T-helper 1 cell (primary cell): ENCODE results near the gene NEK2.
"Not testable (repeated sequence)": the region's sequence is repeated elsewhere in the genome, so short reads cannot be mapped to it uniquely, and the experiment has no call there.

Experiments
- DNase-seq, 5 donors: peaks; one replicate each; pipeline ENCODE4 v3.0.0-alpha.2; 2012 to 2020

NEK2 gene

GRCh38 chr1:211693911-211694310 is 18.5 kb upstream of the NEK2 start:
- DNase-seq = not testable (repeated sequence)

- DNase-seq = no peak
Observed at GRCh38 chr1:211688421-211688820, 13.0 kb upstream of the NEK2 start.

GRCh38 chr1:211687462-211688215 is 12.2 kb upstream of the NEK2 start:
- peak in 1 of 5 donors; percentile 20 for DNase-seq

- no peak for DNase-seq
Observed at GRCh38 chr1:211685823-211686222, 10.4 kb upstream of the NEK2 start.

- no peak for DNase-seq
Observed at GRCh38 chr1:211684791-211685190, 9.4 kb upstream of the NEK2 start.

- DNase-seq = no peak
Observed at GRCh38 chr1:211684331-211684730, 8.9 kb upstream of the NEK2 start.

- DNase-seq = no peak
Observed at GRCh38 chr1:211683396-211684297, 8.2 kb upstream of the NEK2 start.

- DNase-seq = not testable (repeated sequence)
Observed at GRCh38 chr1:211682186-211682585, 6.8 kb upstream of the NEK2 start.

- DNase-seq = peak; percentile 58 to 85 (median 73)
Observed at GRCh38 chr1:211680752-211681327, 5.4 kb upstream of the NEK2 start.

GRCh38 chr1:211677659-211678058 is 2.2 kb upstream of the NEK2 start:
- DNase-seq = no peak

GRCh38 chr1:211676761-211677160 is 1.3 kb upstream of the NEK2 start:
- DNase-seq = no peak

- no peak for DNase-seq
Observed at GRCh38 chr1:211676106-211676583, 724 bp upstream of the NEK2 start.

GRCh38 chr1:211667065-211667617 is 8.3 kb downstream of the NEK2 start:
- no peak for DNase-seq

GRCh38 chr1:211660718-211661222 is 14.7 kb downstream of the NEK2 start:
- no peak for DNase-seq

GRCh38 chr1:211656728-211657127 is 18.7 kb downstream of the NEK2 start:
- no peak for DNase-seq

- peak; percentile 48 to 75 (median 70) for DNase-seq
Observed at GRCh38 chr1:211654838-211655787, 20.3 kb downstream of the NEK2 start.

GRCh38 chr1:211653959-211654496 is 21.4 kb downstream of the NEK2 start:
- no peak for DNase-seq

GRCh38 chr1:211653293-211653692 is 22.1 kb downstream of the NEK2 start:
- no peak for DNase-seq

GRCh38 chr1:211652371-211652770 is 23.1 kb downstream of the NEK2 start:
- DNase-seq = no peak

GRCh38 chr1:211650904-211651303 is 24.5 kb downstream of the NEK2 start:
- DNase-seq = no peak
